GM23338 (cell line): ENCODE measurements around the gene IGF2BP1. TPM values are rescaled to one million over a fixed set of nuclear protein-coding genes. Genes with fewer than 3 reads are reported as not detected.
A peak's percentile ranks its signal among the peaks of the same experiment; 100 is the strongest.

Experiments used
- ATAC-seq: fragments of 200-7000 bp; cut with Tn5 transposase; 3 replicates; pipeline ENCODE4 v1.9.1; 2020
- DNase-seq: peaks from one replicate; pipeline ENCODE4 v3.0.0-alpha.2; 2015; ENCODE audit warnings: low spot score
- H2AFZ ChIP-seq: fragments of 200-600 bp; sonication (generic); 2 replicates; pipeline ENCODE4 v1.8.0; 2016; ENCODE audit warnings: antibody characterized with exemption, mild to moderate bottlenecking, moderate library complexity
- H3F3A ChIP-seq: fragments of 200-600 bp; sonication (generic); replicated peaks from 2 replicates; pipeline ENCODE4 v1.8.0; 2017; ENCODE audit warnings: antibody characterized with exemption, mixed run types, low read depth
- H3K27ac ChIP-seq: fragments of 200-600 bp; sonication (generic); 2 replicates; pipeline ENCODE4 v1.6.1; 2016; ENCODE audit warnings: low read depth
- H3K27me3 ChIP-seq: fragments of 200-600 bp; sonication (generic); 2 replicates; pipeline ENCODE4 v1.8.0; 2016; ENCODE audit warnings: mild to moderate bottlenecking, mixed run types, moderate library complexity; ENCODE audit not compliant: insufficient read depth
- H3K36me3 ChIP-seq: fragments of 200-600 bp; sonication (generic); 2 replicates; pipeline ENCODE4 v1.8.0; 2016; ENCODE audit warnings: mild to moderate bottlenecking; ENCODE audit not compliant: insufficient read depth
- H3K4me1 ChIP-seq: fragments of 200-600 bp; sonication (generic); 2 replicates; pipeline ENCODE4 v1.8.0; 2016; ENCODE audit warnings: mild to moderate bottlenecking, moderate library complexity; ENCODE audit not compliant: insufficient read depth
- H3K4me2 ChIP-seq: fragments of 200-600 bp; sonication (generic); 2 replicates; pipeline ENCODE4 v1.7.1; 2017; ENCODE audit warnings: mixed run types
- H3K4me3 ChIP-seq: fragments of 200-600 bp; sonication (generic); 2 replicates; pipeline ENCODE4 v1.6.1; 2016; ENCODE audit warnings: mixed run types
- H3K79me2 ChIP-seq: fragments of 200-600 bp; sonication (generic); replicated peaks from 2 replicates; pipeline ENCODE4 v1.8.0; 2017; ENCODE audit warnings: mild to moderate bottlenecking; ENCODE audit not compliant: insufficient read depth
- H3K9me2 ChIP-seq: fragments of 200-600 bp; sonication (generic); 2 replicates; pipeline ENCODE4 v1.8.0; 2017; ENCODE audit not compliant: insufficient read depth
- H4K20me1 ChIP-seq: fragments of 200-600 bp; sonication (generic); replicated peaks from 2 replicates; pipeline ENCODE4 v1.8.0; 2017; ENCODE audit warnings: mild to moderate bottlenecking; ENCODE audit not compliant: insufficient read depth
- H3K27ac Mint-ChIP-seq: 2 replicates; pipeline ENCODE4 v1.8.0; 2020; ENCODE audit warnings: inconsistent platforms, mild to moderate bottlenecking, moderate library complexity, mixed read lengths
- H3K27me3 Mint-ChIP-seq: 3 replicates; pipeline ENCODE4 v1.8.0; 2022; ENCODE audit warnings: low read depth, mild to moderate bottlenecking, moderate library complexity, mixed read lengths, inconsistent platforms; ENCODE audit not compliant: insufficient read depth, poor library complexity
- H3K36me3 Mint-ChIP-seq: 3 replicates; pipeline ENCODE4 v1.8.0; 2021; ENCODE audit warnings: low read depth, mild to moderate bottlenecking, inconsistent platforms, moderate library complexity, mixed read lengths
- H3K4me1 Mint-ChIP-seq: 3 replicates; pipeline ENCODE4 v1.8.0; 2020; ENCODE audit warnings: mild to moderate bottlenecking, inconsistent platforms, mixed read lengths
- H3K4me3 Mint-ChIP-seq: 3 replicates; pipeline ENCODE4 v1.8.0; 2021; ENCODE audit warnings: moderate library complexity, mild to moderate bottlenecking, inconsistent platforms, mixed read lengths
- H3K9me3 Mint-ChIP-seq: 3 replicates; pipeline ENCODE4 v1.8.0; 2020; ENCODE audit warnings: moderate library complexity, mild to moderate bottlenecking, inconsistent platforms, mixed read lengths
- EZH2phosphoT487 ChIP-seq: fragments of 200-600 bp; sonication (generic); IDR thresholded peaks from one replicate; pipeline ENCODE4 v1.8.1; 2018; ENCODE audit warnings: antibody characterized with exemption; ENCODE audit not compliant: unreplicated experiment
- NANOG ChIP-seq: IDR thresholded peaks from 2 replicates; pipeline ENCODE4 v1.6.1; 2016; ENCODE audit warnings: antibody characterized with exemption, borderline replicate concordance
- POLR2AphosphoS5 ChIP-seq: IDR thresholded peaks from 2 replicates; pipeline ENCODE4 v1.6.1; 2016; ENCODE audit warnings: antibody characterized with exemption, low read depth
- ZNF331 ChIP-seq: fragments of 250-450 bp; sonication (Bioruptor Pico); IDR thresholded peaks from 2 replicates; pipeline ENCODE4 v1.5.0; 2020; ENCODE audit warnings: low read depth, mild to moderate bottlenecking, moderate library complexity
- polyA plus RNA-seq: library from polyadenylated mRNA; unstranded; fragments of >200 nt; fragmentation: Nextera tagmentation; extraction: Ambion mirVana; gene quantifications from 2 replicates; pipeline ENCODE4 v1.2.1, GENCODE V29; 2016
- total RNA-seq: library from RNA; depleted of rRNA; stranded (reverse); fragments of >200 nt; shearing (Covaris generic); gene quantifications from 2 replicates; pipeline ENCODE4 v1.2.3, GENCODE V29; 2014
- TF ChIP-seq, protein P1 (sequence below): fragments of 250-450 bp; sonication (Bioruptor Pico); IDR thresholded peaks from 2 replicates; pipeline ENCODE4 v1.5.0; 2020; ENCODE audit warnings: mild to moderate bottlenecking, moderate library complexity
- TF ChIP-seq, protein P2 (sequence below): IDR thresholded peaks from 2 replicates; pipeline ENCODE4 v1.6.1; 2016; ENCODE audit warnings: antibody characterized with exemption
- TF ChIP-seq, protein P3 (sequence below), 2 experiments: fragments of 200-600 bp in 1 of 2; sonication (generic) in 1 of 2; conservative IDR thresholded peaks; 2 replicates each; pipeline versions ENCODE4 v1.5.1 to v1.6.1; 2016 to 2017; ENCODE audit warnings: antibody characterized with exemption in 2 of 2, low read depth in 2 of 2, mild to moderate bottlenecking in 2 of 2, moderate library complexity in 1 of 2

The IGF2BP1 gene
- total and polyA plus RNA-seq, 2 experiments from 2014 or later: 68.6 to 249 TPM

DNA sequence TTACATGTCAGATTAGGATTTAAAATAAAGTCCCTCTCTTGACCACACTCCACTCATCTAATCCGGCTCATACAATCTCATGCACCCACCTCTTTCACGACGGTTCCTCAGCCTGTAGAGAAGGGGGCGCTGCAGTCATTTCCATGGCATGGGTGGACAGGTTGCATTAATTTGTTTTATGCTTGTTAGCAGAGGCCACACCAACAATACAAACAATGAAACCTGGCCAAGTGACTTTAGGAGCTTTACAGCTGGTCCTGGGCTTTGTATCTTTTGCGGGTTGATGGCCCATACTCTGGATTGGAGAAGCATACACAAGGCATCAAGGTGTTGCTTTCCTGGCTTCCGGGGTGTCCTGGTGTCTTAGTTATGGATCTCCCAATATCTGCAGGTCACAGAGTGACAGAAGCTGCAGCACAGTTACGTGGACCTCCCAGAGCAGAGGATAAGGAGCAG, 42.9 kb upstream of the IGF2BP1 start:
- Histone ChIP-seq H3F3A (0 out of 2 replicates have a peak, but pooled peaks cover 1% of the 10 kb centered on the region), H3K4me3 (no peak overlapping the region), H3K27ac (no peak overlapping the region), H3K79me2 (no peaks in the 10 kb centered on the region), H4K20me1 (no peaks in the 10 kb centered on the region), H2AFZ (peak overlapping the region; percentile 72; the same call in 1 of the 2 replicates), H3K27me3 (no peaks in the 10 kb centered on the region), H3K4me2 (no peak overlapping the region), H3K36me3 (no peaks in the 10 kb centered on the region), H3K9me2 (no peaks in the 10 kb centered on the region), H3K4me1 (0 out of 2 replicates have a peak, but pooled peaks cover 3% of the 10 kb centered on the region)
- DNase-seq (peak; percentile 79), ATAC-seq (peak; percentile 95)
- Mint-ChIP-seq H3K9me3 (no peaks in the 10 kb centered on the region), H3K4me1 (peaks cover 8% of the 10 kb centered on the region), H3K27me3 (peaks cover 12% of the 10 kb centered on the region), H3K36me3 (no peaks in the 10 kb centered on the region), H3K4me3 (no peak overlapping the region; the same call in 2 of the 3 replicates), H3K27ac (no peak overlapping the region)
- TF ChIP-seq, protein P1, sequence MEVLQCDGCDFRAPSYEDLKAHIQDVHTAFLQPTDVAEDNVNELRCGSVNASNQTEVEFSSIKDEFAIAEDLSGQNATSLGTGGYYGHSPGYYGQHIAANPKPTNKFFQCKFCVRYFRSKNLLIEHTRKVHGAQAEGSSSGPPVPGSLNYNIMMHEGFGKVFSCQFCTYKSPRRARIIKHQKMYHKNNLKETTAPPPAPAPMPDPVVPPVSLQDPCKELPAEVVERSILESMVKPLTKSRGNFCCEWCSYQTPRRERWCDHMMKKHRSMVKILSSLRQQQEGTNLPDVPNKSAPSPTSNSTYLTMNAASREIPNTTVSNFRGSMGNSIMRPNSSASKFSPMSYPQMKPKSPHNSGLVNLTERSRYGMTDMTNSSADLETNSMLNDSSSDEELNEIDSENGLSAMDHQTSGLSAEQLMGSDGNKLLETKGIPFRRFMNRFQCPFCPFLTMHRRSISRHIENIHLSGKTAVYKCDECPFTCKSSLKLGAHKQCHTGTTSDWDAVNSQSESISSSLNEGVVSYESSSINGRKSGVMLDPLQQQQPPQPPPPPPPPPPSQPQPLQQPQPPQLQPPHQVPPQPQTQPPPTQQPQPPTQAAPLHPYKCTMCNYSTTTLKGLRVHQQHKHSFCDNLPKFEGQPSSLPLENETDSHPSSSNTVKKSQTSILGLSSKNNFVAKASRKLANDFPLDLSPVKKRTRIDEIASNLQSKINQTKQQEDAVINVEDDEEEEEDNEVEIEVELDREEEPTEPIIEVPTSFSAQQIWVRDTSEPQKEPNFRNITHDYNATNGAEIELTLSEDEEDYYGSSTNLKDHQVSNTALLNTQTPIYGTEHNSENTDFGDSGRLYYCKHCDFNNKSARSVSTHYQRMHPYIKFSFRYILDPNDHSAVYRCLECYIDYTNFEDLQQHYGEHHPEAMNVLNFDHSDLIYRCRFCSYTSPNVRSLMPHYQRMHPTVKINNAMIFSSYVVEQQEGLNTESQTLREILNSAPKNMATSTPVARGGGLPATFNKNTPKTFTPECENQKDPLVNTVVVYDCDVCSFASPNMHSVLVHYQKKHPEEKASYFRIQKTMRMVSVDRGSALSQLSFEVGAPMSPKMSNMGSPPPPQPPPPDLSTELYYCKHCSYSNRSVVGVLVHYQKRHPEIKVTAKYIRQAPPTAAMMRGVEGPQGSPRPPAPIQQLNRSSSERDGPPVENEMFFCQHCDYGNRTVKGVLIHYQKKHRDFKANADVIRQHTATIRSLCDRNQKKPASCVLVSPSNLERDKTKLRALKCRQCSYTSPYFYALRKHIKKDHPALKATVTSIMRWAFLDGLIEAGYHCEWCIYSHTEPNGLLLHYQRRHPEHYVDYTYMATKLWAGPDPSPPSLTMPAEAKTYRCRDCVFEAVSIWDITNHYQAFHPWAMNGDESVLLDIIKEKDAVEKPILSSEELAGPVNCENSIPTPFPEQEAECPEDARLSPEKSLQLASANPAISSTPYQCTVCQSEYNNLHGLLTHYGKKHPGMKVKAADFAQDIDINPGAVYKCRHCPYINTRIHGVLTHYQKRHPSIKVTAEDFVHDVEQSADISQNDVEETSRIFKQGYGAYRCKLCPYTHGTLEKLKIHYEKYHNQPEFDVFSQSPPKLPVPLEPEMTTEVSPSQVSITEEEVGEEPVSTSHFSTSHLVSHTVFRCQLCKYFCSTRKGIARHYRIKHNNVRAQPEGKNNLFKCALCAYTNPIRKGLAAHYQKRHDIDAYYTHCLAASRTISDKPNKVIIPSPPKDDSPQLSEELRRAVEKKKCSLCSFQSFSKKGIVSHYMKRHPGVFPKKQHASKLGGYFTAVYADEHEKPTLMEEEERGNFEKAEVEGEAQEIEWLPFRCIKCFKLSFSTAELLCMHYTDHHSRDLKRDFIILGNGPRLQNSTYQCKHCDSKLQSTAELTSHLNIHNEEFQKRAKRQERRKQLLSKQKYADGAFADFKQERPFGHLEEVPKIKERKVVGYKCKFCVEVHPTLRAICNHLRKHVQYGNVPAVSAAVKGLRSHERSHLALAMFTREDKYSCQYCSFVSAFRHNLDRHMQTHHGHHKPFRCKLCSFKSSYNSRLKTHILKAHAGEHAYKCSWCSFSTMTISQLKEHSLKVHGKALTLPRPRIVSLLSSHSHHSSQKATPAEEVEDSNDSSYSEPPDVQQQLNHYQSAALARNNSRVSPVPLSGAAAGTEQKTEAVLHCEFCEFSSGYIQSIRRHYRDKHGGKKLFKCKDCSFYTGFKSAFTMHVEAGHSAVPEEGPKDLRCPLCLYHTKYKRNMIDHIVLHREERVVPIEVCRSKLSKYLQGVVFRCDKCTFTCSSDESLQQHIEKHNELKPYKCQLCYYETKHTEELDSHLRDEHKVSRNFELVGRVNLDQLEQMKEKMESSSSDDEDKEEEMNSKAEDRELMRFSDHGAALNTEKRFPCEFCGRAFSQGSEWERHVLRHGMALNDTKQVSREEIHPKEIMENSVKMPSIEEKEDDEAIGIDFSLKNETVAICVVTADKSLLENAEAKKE: no peak
- TF ChIP-seq NANOG (peak; percentile 8; the same call in 1 of the 2 replicates), POLR2AphosphoS5 (no peak), ZNF331 (CRISPR knock-in tag) (no peak), EZH2phosphoT487 (no peak)
- TF ChIP-seq, protein P2, sequence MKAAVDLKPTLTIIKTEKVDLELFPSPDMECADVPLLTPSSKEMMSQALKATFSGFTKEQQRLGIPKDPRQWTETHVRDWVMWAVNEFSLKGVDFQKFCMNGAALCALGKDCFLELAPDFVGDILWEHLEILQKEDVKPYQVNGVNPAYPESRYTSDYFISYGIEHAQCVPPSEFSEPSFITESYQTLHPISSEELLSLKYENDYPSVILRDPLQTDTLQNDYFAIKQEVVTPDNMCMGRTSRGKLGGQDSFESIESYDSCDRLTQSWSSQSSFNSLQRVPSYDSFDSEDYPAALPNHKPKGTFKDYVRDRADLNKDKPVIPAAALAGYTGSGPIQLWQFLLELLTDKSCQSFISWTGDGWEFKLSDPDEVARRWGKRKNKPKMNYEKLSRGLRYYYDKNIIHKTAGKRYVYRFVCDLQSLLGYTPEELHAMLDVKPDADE: no peak
- TF ChIP-seq, protein P3, sequence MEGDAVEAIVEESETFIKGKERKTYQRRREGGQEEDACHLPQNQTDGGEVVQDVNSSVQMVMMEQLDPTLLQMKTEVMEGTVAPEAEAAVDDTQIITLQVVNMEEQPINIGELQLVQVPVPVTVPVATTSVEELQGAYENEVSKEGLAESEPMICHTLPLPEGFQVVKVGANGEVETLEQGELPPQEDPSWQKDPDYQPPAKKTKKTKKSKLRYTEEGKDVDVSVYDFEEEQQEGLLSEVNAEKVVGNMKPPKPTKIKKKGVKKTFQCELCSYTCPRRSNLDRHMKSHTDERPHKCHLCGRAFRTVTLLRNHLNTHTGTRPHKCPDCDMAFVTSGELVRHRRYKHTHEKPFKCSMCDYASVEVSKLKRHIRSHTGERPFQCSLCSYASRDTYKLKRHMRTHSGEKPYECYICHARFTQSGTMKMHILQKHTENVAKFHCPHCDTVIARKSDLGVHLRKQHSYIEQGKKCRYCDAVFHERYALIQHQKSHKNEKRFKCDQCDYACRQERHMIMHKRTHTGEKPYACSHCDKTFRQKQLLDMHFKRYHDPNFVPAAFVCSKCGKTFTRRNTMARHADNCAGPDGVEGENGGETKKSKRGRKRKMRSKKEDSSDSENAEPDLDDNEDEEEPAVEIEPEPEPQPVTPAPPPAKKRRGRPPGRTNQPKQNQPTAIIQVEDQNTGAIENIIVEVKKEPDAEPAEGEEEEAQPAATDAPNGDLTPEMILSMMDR (conservative IDR thresholded peaks at IDR 0.05; ENCODE audit: low read depth in 2 of 2): peak; percentile 83 to 96
